ENCODE results near the gene TAOK1.

GRCh38 chr17:29433541-29433940 lies 43.4 kb downstream of the TAOK1 start:
- no peak for TF ChIP-seq RFXANK (CRISPR knock-in tag; IDR thresholded peaks at IDR 0.05)
- TF ChIP-seq CTCF (CRISPR knock-in tag; IDR thresholded peaks at IDR 0.05), result no peak
- no peak for TF ChIP-seq HBP1 (CRISPR knock-in tag; IDR thresholded peaks at IDR 0.05; ENCODE audit: low read depth)
- no peak for TF ChIP-seq USF2 (IDR thresholded peaks at IDR 0.05; ENCODE audit: low read depth, low read length)
- TF ChIP-seq USF2 (CRISPR knock-in tag; IDR thresholded peaks at IDR 0.05; ENCODE audit: borderline replicate concordance), result no peak
- TF ChIP-seq ZNF383 (CRISPR knock-in tag; IDR thresholded peaks at IDR 0.05; ENCODE audit: borderline replicate concordance), result no peak
- no peak for TF ChIP-seq HNF1B (CRISPR knock-in tag; IDR thresholded peaks at IDR 0.05)
- no peak for TF ChIP-seq ZNF3 (CRISPR knock-in tag; IDR thresholded peaks at IDR 0.05)

Data from HepG2 (cell line).